Kidney glomerular epithelial cell (primary cell): ENCODE measurements around the gene FAM171A1.
A peak's percentile ranks its signal among the peaks of the same experiment; 100 is the strongest.
"Not testable (repeated sequence)": the region's sequence is repeated elsewhere in the genome, so short reads cannot be mapped to it uniquely, and the experiment has no call there.

ENCODE experiments used
- DNase-seq: peaks from one replicate; lab custom pipeline; 2025; lab: John Stamatoyannopoulos, UW

Gene FAM171A1

GRCh38 chr10:15370856-15371701 lies at the start of gene FAM171A1:
Gene FAM171A1, minus strand, starts transcription at chr10:15371289. Its CDS starts 237 bp downstream, at chr10:15371052.
- DNase-seq: peak; percentile 28

GRCh38 chr10:15420858-15421257 lies 49.8 kb upstream of the FAM171A1 start:
- DNase-seq: no peak

- peak; percentile 48 for DNase-seq
Measured at GRCh38 chr10:15419279-15419874, 48.3 kb upstream of the FAM171A1 start.

GRCh38 chr10:15416034-15416433 lies 44.9 kb upstream of the FAM171A1 start:
- DNase-seq: no peak

GRCh38 chr10:15411010-15411409 lies 39.9 kb upstream of the FAM171A1 start:
- DNase-seq: no peak

- not testable (repeated sequence) for DNase-seq
Measured at GRCh38 chr10:15409350-15409749, 38.3 kb upstream of the FAM171A1 start.

GRCh38 chr10:15408557-15408956 lies 37.5 kb upstream of the FAM171A1 start:
- no peak for DNase-seq

- no peak for DNase-seq
Measured at GRCh38 chr10:15405319-15405718, 34.2 kb upstream of the FAM171A1 start.

GRCh38 chr10:15401382-15401781 lies 30.3 kb upstream of the FAM171A1 start:
- no peak for DNase-seq

- not testable (repeated sequence) for DNase-seq
Measured at GRCh38 chr10:15400461-15400860, 29.4 kb upstream of the FAM171A1 start.

- DNase-seq: no peak
Measured at GRCh38 chr10:15399060-15399661, 28.1 kb upstream of the FAM171A1 start.

GRCh38 chr10:15395935-15396334 lies 24.8 kb upstream of the FAM171A1 start:
- DNase-seq: no peak

GRCh38 chr10:15393139-15393825 lies 22.2 kb upstream of the FAM171A1 start:
- no peak for DNase-seq

- DNase-seq: no peak
Measured at GRCh38 chr10:15391491-15391890, 20.4 kb upstream of the FAM171A1 start.

GRCh38 chr10:15388172-15388571 lies 17.1 kb upstream of the FAM171A1 start:
- not testable (repeated sequence) for DNase-seq

GRCh38 chr10:15387021-15387420 lies 15.9 kb upstream of the FAM171A1 start:
- no peak for DNase-seq

- DNase-seq: no peak
Measured at GRCh38 chr10:15385552-15386455, 14.7 kb upstream of the FAM171A1 start.

- no peak for DNase-seq
Measured at GRCh38 chr10:15381420-15381819, 10.3 kb upstream of the FAM171A1 start.

GRCh38 chr10:15379078-15379477 lies 8.0 kb upstream of the FAM171A1 start:
- no peak for DNase-seq

GRCh38 chr10:15378569-15378968 lies 7.5 kb upstream of the FAM171A1 start:
- no peak for DNase-seq

GRCh38 chr10:15374566-15374965 lies 3.5 kb upstream of the FAM171A1 start:
- no peak for DNase-seq
